PC-9 (cell line): ENCODE measurements around the gene PXT1.

Experiments
- EZH2 ChIP-seq: fragments of 200-600 bp; sonication (generic); IDR thresholded peaks from 2 replicates; pipeline ENCODE4 v1.8.0; 2017; ENCODE audit warnings: antibody characterized with exemption, low read depth
- TF ChIP-seq, protein P1 (sequence below): fragments of 200-600 bp; sonication (generic); conservative IDR thresholded peaks from 2 replicates; pipeline ENCODE4 v1.6.1; 2017; ENCODE audit warnings: mixed run types, antibody characterized with exemption, mild to moderate bottlenecking, moderate library complexity

DNA sequence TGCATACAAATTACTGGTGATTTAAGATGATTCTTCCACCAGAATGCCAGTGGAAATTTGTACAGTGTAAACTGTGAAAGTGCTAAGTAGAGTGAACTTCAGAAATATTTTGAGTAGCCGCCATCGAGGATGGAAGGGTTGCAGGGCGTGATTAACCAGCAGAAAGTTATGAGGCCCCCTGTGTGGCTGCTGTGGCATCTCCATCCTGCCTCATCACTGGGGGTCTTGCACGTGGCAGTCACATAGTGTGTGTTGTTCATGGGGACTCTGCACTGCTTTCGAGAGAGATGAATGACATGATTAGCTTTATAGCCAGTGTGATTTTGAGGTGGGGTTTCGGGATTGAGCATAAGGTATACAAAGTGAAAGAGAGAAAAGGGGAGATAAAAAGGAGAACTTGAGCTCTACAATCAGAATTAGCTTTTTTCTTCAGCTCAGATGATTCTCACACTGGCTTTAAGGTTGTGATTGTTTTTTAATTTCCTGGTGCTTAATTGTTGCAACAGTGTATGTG, 26.6 kb upstream of the PXT1 start:
- no peak for TF ChIP-seq EZH2
- TF ChIP-seq, protein P1, sequence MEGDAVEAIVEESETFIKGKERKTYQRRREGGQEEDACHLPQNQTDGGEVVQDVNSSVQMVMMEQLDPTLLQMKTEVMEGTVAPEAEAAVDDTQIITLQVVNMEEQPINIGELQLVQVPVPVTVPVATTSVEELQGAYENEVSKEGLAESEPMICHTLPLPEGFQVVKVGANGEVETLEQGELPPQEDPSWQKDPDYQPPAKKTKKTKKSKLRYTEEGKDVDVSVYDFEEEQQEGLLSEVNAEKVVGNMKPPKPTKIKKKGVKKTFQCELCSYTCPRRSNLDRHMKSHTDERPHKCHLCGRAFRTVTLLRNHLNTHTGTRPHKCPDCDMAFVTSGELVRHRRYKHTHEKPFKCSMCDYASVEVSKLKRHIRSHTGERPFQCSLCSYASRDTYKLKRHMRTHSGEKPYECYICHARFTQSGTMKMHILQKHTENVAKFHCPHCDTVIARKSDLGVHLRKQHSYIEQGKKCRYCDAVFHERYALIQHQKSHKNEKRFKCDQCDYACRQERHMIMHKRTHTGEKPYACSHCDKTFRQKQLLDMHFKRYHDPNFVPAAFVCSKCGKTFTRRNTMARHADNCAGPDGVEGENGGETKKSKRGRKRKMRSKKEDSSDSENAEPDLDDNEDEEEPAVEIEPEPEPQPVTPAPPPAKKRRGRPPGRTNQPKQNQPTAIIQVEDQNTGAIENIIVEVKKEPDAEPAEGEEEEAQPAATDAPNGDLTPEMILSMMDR, result no peak
